NCI-H1048 (cell line): ENCODE data around the gene CFC1.
"Not testable (repeated sequence)": the region's sequence is repeated elsewhere in the genome, so short reads cannot be mapped to it uniquely, and the experiment has no call there.

Experiments
- DNase-seq: peaks from one replicate; lab custom pipeline; 2025; lab: John Stamatoyannopoulos, UW

Gene CFC1

DNA sequence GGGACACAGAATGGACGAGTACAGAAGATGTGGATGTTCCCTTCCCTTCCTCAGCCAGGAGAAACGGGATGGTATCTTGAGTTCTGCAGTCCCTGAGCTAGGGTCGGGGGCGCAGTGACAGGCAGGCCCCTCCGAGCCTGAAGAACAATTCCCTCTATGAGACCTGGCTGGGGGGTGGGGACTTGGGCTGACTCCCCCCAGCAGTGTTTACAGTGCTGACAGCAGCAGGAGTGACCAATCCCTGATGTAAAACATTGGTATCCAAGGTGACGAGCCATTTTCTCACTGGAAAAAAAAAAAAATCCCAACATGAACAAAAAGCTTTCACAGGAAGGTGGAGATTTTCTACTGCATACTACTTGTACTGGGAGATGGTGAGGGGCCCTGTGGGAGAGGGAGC is at the start of gene CFC1:
Gene CFC1, minus strand, starts transcription at position 183 of the 400 bp plus-strand sequence. CDS start 288 bp downstream, outside the sequence.
- DNase-seq = not testable (repeated sequence)

GRCh38 chr2:130641688-130642087 is 42.3 kb upstream of the CFC1 start:
- not testable (repeated sequence) for DNase-seq

- DNase-seq = not testable (repeated sequence)
Observed at GRCh38 chr2:130638973-130639372, 39.6 kb upstream of the CFC1 start.

- DNase-seq = not testable (repeated sequence)
Observed at GRCh38 chr2:130628784-130629475, 29.6 kb upstream of the CFC1 start.

DNA sequence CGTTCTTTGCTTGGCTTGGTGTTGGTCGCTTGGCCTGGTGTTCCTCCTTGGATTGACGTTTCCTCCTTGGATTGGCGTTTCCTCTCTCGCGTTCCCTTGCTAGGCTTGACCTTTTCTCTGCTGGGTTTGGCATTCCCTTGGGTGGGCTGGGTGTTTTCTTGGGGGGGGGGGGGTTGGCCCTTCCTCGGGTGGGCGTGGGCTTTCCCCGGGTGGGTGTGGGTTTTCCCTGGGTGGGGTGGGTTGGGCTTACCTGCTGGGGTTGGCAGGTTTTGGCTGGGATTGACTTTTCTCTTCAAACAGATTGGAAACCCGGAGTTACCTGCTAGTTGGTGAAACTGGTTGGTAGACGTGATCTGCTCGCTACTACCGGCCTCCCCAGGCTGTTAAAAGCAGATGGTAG is 11.8 kb upstream of the CFC1 start, which contains the start of gene POTEJ:
Gene POTEJ, plus strand, starts transcription at position 301 of the 400 bp plus-strand sequence. Its CDS starts 93 bp downstream, at position 394.
- not testable (repeated sequence) for DNase-seq

DNA sequence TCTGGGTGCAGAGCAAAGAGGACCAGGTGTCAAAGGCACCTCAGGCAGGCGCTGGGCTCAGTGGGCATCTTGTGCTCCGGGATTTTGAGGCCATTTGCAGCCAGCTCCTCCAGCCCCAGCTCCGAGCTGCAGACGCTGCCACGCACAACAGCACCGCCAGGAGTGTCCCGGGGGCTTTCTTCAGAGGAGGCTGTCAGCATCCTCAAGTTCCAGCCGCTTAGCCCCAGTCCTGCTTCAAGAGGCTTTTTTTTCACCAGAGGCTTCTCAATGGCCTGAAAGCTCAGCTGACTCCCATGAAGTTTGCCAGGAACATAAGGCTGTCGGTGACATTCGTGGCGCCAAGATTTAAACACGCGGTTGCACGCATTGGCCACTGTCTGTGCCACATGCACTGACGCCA is 11.1 kb upstream of the CFC1 start:
- not testable (repeated sequence) for DNase-seq

GRCh38 chr2:130609002-130609920 is 9.9 kb upstream of the CFC1 start:
- DNase-seq = not testable (repeated sequence)

GRCh38 chr2:130608276-130609001 is 9.1 kb upstream of the CFC1 start:
- not testable (repeated sequence) for DNase-seq

GRCh38 chr2:130601648-130602302 is 2.4 kb upstream of the CFC1 start:
- DNase-seq = not testable (repeated sequence)

- not testable (repeated sequence) for DNase-seq
Observed at GRCh38 chr2:130599926-130600325, 551 bp upstream of the CFC1 start.

DNA sequence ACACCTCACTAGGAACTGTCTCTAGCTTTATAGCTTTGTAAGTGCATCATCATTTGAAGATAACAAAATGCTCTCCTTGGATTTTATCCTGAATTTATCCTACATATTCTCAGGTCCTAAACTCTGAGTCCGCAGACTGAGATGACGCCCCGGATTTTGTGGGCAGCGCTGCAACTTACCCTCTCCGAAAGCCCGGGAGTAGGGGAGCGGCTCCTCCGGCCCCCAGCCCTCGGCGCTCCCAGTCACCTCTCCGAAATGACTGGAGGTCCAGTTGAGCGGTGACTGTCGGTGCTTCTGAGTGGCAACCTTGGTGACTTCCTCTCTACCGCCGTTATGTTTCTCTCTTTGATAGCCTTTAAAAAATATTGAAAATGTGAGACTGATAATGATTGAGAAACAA is 912 bp downstream of the CFC1 start:
- not testable (repeated sequence) for DNase-seq

DNA sequence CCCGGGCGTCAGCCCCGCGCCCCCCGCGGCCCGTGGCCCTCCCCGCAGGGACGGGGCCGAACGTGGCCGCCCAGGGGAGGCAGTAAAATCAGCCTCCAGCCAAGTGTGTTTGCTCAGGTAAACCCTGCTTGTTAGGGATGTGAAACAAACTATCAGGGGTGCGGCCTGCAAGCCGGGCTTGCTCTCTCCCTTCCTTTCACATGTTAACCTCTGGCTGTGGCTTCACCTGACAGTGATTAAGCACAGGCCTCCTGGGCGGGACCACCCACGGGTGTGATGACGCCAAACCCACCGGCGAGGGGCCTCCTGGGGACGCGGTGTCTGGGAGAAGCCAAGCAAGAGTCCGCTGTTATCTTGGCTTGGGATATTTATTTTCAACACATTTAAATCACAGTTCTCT is 1.4 kb downstream of the CFC1 start:
- DNase-seq = not testable (repeated sequence)

DNA sequence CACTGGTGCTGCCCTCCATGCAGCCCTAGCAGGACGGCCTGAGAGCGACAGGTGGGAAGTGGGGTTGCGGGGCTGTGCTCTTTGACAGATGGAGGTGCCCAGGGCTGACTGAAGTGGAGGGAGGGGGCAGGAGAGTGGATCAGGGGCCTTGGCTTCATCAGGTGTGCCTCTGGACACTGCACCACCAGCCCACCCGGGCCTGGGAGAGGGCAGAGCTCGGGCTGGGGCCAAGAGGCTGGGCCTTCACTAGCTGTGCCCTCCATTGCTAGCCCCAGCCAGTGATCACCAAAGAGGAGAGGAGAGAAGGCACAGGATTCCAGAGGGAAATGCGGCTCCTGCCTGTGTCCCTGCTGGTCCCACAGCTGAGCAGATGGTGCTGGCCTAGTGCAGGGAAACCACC is 2.6 kb downstream of the CFC1 start:
- not testable (repeated sequence) for DNase-seq

DNA sequence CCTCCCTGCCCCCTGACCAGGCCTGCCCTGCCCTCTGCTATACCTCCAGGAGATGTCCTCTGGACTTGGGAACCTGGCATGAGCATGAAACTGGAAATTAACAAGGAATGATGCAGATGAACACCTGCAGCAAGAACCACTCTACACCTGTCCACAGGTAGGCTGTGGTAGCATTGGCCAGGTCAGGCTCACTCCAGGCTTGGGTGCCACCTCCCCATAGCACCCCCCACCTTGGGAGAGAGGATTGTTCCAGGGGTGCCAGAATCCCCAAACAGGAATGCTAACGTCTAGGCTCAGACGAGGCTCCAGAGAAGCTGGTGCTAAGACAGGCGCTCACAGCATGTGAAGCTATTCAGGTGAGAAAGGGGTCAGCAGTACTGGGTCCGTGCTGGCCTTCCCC is 5.4 kb downstream of the CFC1 start:
- DNase-seq = not testable (repeated sequence)

GRCh38 chr2:130592791-130593414 is 6.5 kb downstream of the CFC1 start:
- not testable (repeated sequence) for DNase-seq

DNA sequence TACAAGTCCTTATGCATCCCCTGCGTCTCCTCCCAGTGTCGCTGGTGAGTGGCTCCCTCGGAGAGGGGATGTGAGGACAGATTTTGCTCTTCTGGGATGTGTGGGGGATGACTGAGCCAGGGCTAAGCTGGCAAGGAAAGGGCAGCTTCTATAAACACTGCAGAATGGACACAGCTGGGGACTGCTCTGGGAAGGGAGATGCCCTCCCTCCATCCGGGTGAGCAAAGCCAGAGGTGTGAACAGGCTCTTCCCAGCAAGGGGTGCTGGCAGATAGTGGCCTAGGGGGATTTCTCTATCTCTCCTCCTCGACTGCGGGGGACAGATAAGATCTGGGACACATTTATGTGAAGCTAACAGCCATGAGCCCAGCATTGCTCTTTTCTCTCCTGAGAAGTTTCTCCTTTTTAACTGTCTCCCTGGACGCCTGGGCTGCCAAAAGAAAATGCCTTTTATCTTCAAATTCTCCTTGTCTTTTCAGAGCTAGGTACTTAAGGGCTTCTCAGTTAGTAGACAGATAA is 8.5 kb downstream of the CFC1 start:
- DNase-seq = not testable (repeated sequence)

GRCh38 chr2:130590170-130590841 is 9.1 kb downstream of the CFC1 start:
- DNase-seq = not testable (repeated sequence)

GRCh38 chr2:130588688-130589458 is 10.5 kb downstream of the CFC1 start:
- not testable (repeated sequence) for DNase-seq

DNA sequence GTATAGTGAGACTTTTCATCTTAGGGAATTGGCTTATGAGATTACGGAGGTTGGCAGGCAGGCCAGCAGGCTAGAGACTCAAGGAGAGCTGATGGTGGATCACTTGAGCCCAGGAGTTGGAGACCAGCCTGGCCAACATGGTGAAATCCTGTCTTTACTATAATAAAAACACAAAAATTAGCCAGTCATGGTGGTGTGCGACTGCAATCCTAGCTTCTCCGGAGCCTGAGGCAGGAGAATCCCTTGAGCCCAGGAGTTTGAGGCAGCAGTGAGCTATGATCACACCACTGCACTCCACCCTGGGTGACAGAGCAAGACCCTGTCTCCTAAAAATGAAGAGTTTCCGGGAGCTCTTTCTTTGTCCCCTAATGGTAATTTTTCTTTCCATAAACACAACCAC is 14.6 kb downstream of the CFC1 start:
- DNase-seq = not testable (repeated sequence)
